Measurements from ENCODE around the gene TTN.

The TTN gene

GRCh38 chr2:178542161-178542560, 265.1 kb downstream of the TTN start:
- TF ChIP-seq, protein P1, sequence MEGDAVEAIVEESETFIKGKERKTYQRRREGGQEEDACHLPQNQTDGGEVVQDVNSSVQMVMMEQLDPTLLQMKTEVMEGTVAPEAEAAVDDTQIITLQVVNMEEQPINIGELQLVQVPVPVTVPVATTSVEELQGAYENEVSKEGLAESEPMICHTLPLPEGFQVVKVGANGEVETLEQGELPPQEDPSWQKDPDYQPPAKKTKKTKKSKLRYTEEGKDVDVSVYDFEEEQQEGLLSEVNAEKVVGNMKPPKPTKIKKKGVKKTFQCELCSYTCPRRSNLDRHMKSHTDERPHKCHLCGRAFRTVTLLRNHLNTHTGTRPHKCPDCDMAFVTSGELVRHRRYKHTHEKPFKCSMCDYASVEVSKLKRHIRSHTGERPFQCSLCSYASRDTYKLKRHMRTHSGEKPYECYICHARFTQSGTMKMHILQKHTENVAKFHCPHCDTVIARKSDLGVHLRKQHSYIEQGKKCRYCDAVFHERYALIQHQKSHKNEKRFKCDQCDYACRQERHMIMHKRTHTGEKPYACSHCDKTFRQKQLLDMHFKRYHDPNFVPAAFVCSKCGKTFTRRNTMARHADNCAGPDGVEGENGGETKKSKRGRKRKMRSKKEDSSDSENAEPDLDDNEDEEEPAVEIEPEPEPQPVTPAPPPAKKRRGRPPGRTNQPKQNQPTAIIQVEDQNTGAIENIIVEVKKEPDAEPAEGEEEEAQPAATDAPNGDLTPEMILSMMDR (IDR thresholded peaks at IDR 0.05): no peak
- no peak for DNase-seq (ENCODE audit: low spot score)
- Histone ChIP-seq H3K27ac (no peak overlapping the region), H3K4me3 (no peak overlapping the region)

DNA sequence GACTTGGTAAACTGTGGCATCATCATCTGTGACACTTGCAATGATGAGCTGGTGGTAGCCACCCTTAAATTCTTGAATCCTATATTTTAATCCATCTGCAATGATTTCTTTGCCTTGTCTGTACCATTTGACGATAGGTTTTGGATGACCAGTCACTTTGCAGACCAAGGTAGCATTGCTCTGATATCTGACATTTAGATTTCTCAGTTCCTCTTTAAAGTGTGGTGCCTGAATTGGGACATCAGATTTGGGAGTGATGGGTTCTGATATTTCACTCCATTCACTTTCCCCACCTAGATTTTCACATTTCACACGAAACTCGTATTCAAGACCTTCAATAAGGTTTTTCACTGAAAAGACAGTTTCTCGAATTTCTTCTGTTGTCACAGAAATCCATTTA, 271.2 kb downstream of the TTN start:
- Histone ChIP-seq H3K4me3 (no peak overlapping the region), H3K27ac (no peak overlapping the region)
- DNase-seq (ENCODE audit: low spot score): no peak
- TF ChIP-seq, protein P1 (IDR thresholded peaks at IDR 0.05): no peak

DNA sequence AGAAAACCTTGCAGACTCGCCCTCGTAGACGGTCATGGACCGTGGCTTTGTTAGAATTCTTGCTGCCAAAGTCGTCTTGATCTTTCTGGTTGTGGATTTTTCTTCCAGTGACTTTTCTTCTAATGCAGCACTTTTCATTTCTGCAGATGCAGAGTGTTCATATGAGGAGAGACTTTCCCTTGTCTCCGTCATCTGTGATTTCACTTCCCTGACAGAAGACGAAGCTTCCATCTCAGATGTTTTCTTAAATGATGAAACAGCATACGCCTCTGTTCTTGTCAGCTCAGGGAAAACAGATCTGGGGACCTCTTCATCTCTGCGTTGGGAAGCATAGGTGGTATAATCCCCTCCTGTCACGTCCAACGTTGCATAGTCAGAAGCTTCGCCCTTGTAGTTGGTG, 276.1 kb downstream of the TTN start:
- H3K4me3 ChIP-seq: no peak overlapping the region
- no peak overlapping the region for H3K27ac ChIP-seq
- DNase-seq (ENCODE audit: low spot score): no peak
- TF ChIP-seq, protein P1 (IDR thresholded peaks at IDR 0.05): no peak

DNA sequence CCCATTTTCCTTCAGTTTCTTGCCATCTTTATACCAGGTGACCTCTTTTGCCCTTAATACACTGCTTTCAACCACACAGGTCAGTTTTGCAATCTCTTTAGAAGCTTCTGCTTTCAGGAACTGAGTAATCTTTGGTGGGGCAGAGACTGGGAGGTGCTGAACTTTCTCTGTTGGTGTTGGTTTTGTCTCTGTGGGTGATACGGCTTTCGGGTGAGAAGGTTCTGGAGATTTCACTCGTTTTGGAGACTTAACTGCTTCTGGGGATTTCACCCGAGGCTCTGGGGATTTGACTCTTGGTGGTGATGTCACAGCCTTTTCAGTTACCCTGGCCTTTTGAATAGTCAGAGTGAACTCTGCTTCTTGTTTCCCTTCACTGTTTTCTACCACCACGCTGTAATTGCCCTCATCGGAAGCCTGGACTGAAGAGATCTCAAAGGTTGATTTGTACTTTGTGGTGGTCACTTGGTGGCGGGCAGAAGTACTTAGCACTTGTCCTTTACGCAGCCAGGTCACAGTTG, 276.5 kb downstream of the TTN start:
- DNase-seq (ENCODE audit: low spot score): no peak
- TF ChIP-seq, protein P1 (IDR thresholded peaks at IDR 0.05): no peak
- H3K4me3 ChIP-seq: no peak overlapping the region
- no peak overlapping the region for H3K27ac ChIP-seq

DNA sequence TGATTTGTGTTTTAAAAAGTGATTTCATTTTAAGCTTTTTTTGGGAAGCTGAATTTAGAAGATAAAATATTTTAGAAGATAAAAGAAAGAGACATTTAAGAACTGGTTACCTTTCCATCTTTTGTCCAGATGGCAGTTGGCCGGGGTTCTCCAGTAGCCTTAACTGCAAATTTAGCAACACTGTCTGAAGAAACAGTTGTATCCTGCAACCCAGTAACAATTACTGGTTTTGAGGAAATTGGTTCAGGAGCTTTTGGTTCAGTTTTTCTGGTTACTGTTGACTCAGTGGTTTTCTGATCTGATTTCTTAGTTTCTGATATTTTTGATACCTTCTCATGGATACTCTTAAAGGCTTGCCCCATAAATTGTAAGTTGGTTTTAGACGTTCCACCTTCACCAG, 277.1 kb downstream of the TTN start:
- no peak overlapping the region for H3K4me3 ChIP-seq
- H3K27ac ChIP-seq: no peak overlapping the region
- no peak for DNase-seq (ENCODE audit: low spot score)
- TF ChIP-seq, protein P1 (IDR thresholded peaks at IDR 0.05): no peak

DNA sequence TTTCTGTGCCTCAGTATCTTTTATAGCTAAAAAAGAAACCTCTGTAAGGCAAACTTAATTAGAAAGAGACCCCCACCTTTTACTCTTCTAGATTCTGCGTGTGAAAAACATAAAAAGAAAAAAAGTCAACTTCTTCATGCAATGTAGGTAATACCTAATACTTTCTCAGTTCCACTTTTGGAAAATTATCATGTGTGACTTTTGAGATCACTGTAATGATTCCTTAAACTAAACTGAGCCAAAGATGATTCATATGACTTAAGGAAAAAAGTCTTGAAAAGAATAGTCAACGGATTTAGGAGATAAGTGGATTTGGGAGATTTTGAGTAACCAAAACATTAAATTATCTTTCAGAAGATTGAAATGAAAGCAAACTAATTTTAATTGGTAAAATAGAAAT, 278.0 kb downstream of the TTN start:
- no peak for DNase-seq (ENCODE audit: low spot score)
- Histone ChIP-seq H3K27ac (no peak overlapping the region), H3K4me3 (no peak overlapping the region)
- TF ChIP-seq, protein P1 (IDR thresholded peaks at IDR 0.05): no peak

DNA sequence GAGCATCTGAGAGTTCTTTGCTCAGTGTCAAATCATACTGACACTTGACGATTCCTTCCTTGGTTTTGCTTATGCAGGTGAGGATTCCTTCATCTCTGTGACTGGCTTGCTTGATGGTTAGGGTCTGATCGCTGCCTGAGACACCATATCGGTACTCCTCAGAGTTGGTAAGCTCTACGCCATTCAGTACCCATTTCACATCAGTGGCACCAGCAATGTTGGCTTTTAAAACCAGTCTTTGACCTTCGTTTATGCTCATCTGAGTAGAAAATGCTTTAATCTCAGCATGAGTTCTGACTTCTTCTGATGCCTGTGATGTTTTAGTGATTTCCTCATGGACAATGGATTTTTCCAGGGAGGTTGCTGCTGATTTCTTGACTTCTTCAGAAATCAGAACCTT, 278.6 kb downstream of the TTN start:
- TF ChIP-seq, protein P1 (IDR thresholded peaks at IDR 0.05): no peak
- Histone ChIP-seq H3K4me3 (no peak overlapping the region), H3K27ac (no peak overlapping the region)
- DNase-seq (ENCODE audit: low spot score): no peak
